GM12891 (cell line): ENCODE results near the gene FAM25C.
"Not testable (repeated sequence)": the region's sequence is repeated elsewhere in the genome, so short reads cannot be mapped to it uniquely, and the experiment has no call there.

ENCODE experiments used
- POLR2A ChIP-seq: IDR thresholded peaks from 2 replicates; pipeline ENCODE4 v1.6.1; 2011; ENCODE audit warnings: low read depth, low read length, control low read depth
- POLR2AphosphoS5 ChIP-seq: IDR thresholded peaks from 2 replicates; pipeline ENCODE4 v1.6.1; 2011; ENCODE audit warnings: low read depth, low read length, control low read depth
- TAF1 ChIP-seq: IDR thresholded peaks from 2 replicates; pipeline ENCODE4 v1.6.1; 2011; ENCODE audit warnings: low read depth, low read length, control low read depth

- TF ChIP-seq POLR2A, POLR2AphosphoS5, TAF1: not testable (repeated sequence)
Observed at GRCh38 chr10:47957158-47957557, 42.4 kb downstream of the FAM25C start.
